ENCODE measurements around the gene ASPG.

ASPG gene

GRCh38 chr14:104054222-104054905, 31.1 kb upstream of the ASPG start:
- DNase-seq (ENCODE audit: low spot score) = no peak
- Histone ChIP-seq H3K27ac (no peak overlapping the region), H3K4me3 (no peak overlapping the region)
- TF ChIP-seq CTCF (IDR thresholded peaks at IDR 0.05) = no peak

- TF ChIP-seq CTCF (IDR thresholded peaks at IDR 0.05) = no peak
- H3K4me3 ChIP-seq = no peak overlapping the region
Measured at GRCh38 chr14:104062281-104062680, 23.2 kb upstream of the ASPG start.

GRCh38 chr14:104064003-104064402, 21.5 kb upstream of the ASPG start:
- Histone ChIP-seq H3K27ac (no peak overlapping the region), H3K4me3 (no peak overlapping the region)
- DNase-seq (ENCODE audit: low spot score) = no peak
- no peak for TF ChIP-seq CTCF (IDR thresholded peaks at IDR 0.05)

More at GRCh38 chr14:104062281-104062680, 23.2 kb upstream of the ASPG start:
- DNase-seq (ENCODE audit: low spot score) = no peak
- H3K27ac ChIP-seq = no peak overlapping the region

GRCh38 chr14:104066279-104066678, 19.2 kb upstream of the ASPG start:
- TF ChIP-seq CTCF (IDR thresholded peaks at IDR 0.05) = no peak
- Histone ChIP-seq H3K4me3 (no peak overlapping the region), H3K27ac (no peak overlapping the region)
- no peak for DNase-seq (ENCODE audit: low spot score)

- no peak for DNase-seq (ENCODE audit: low spot score)
- Histone ChIP-seq H3K4me3 (no peak overlapping the region), H3K27ac (no peak overlapping the region)
- TF ChIP-seq CTCF (IDR thresholded peaks at IDR 0.05) = no peak
Measured at GRCh38 chr14:104066719-104067295, 18.7 kb upstream of the ASPG start.

GRCh38 chr14:104069541-104069940, 16.0 kb upstream of the ASPG start:
- no peak for DNase-seq (ENCODE audit: low spot score)
- Histone ChIP-seq H3K4me3 (no peak overlapping the region), H3K27ac (no peak overlapping the region)
- TF ChIP-seq CTCF (IDR thresholded peaks at IDR 0.05) = no peak

GRCh38 chr14:104072586-104072985, 12.9 kb upstream of the ASPG start:
- Histone ChIP-seq H3K27ac (no peak overlapping the region), H3K4me3 (no peak overlapping the region)
- no peak for DNase-seq (ENCODE audit: low spot score)
- TF ChIP-seq CTCF (IDR thresholded peaks at IDR 0.05) = no peak
